SU-DHL-6 (cell line): ENCODE measurements around the gene URI1.

ENCODE experiments used
- H2AFZ ChIP-seq: fragments of 200-600 bp; sonication (generic); 2 replicates; pipeline ENCODE4 v1.6.1; 2014; ENCODE audit warnings: low read depth, mild to moderate bottlenecking, moderate library complexity, mixed read lengths, antibody characterized with exemption, low read length; ENCODE audit not compliant: severe bottlenecking
- H3F3A ChIP-seq: fragments of 200-600 bp; shearing (Covaris generic); 2 replicates; pipeline ENCODE4 v1.6.0; 2016; ENCODE audit warnings: antibody characterized with exemption, mild to moderate bottlenecking; ENCODE audit not compliant: insufficient read depth
- H3K27ac ChIP-seq: fragments of 200-600 bp; sonication (generic); 2 replicates; pipeline ENCODE4 v1.5.1; 2016; ENCODE audit warnings: low read depth, mild to moderate bottlenecking, low read length, moderate library complexity, mixed read lengths
- H3K27me3 ChIP-seq: fragments of 200-600 bp; sonication (generic), shearing (Covaris generic); 2 replicates; pipeline ENCODE4 v1.6.0; 2014; ENCODE audit warnings: mild to moderate bottlenecking, low read length
- H3K36me3 ChIP-seq: fragments of 200-600 bp; sonication (generic); 2 replicates; pipeline ENCODE4 v1.6.1; 2014; ENCODE audit warnings: mild to moderate bottlenecking, low read length, mixed read lengths
- H3K4me2 ChIP-seq: fragments of 300-600, 200-600 bp; shearing (Covaris generic), sonication (generic); 2 replicates; pipeline ENCODE4 v1.6.0; 2014; ENCODE audit warnings: low read length, low read depth, mild to moderate bottlenecking; ENCODE audit not compliant: poor library complexity, severe bottlenecking
- H3K4me3 ChIP-seq: fragments of 200-600 bp; sonication (generic); 2 replicates; pipeline ENCODE4 v1.5.1; 2014; ENCODE audit warnings: antibody characterized with exemption, low read length, mild to moderate bottlenecking, mixed read lengths; ENCODE audit not compliant: insufficient read depth, poor library complexity, severe bottlenecking
- H3K79me2 ChIP-seq: fragments of 200-600 bp; sonication (generic); 2 replicates; pipeline ENCODE4 v1.6.1; 2014; ENCODE audit warnings: mild to moderate bottlenecking, low read length, moderate library complexity; ENCODE audit not compliant: insufficient read depth
- H3K9ac ChIP-seq: fragments of 200-600 bp; sonication (generic); 2 replicates; pipeline ENCODE4 v1.7.0; 2014; ENCODE audit warnings: mild to moderate bottlenecking, low read length
- H3K9me2 ChIP-seq: fragments of 200-600 bp; sonication (generic); replicated peaks from 2 replicates; pipeline ENCODE4 v1.6.1; 2014; ENCODE audit warnings: low read length; ENCODE audit not compliant: insufficient read depth
- H3K9me3 ChIP-seq: fragments of 200-600 bp; sonication (generic); 2 replicates; pipeline ENCODE4 v1.6.1; 2014; ENCODE audit warnings: low read length, mixed read lengths; ENCODE audit not compliant: insufficient read depth
- H4K20me1 ChIP-seq: fragments of 200-600 bp; sonication (generic); 2 replicates; pipeline ENCODE4 v1.6.1; 2014; ENCODE audit warnings: low read depth, mild to moderate bottlenecking, antibody characterized with exemption, low read length, moderate library complexity, mixed read lengths
- EZH2phosphoT487 ChIP-seq: fragments of 200-600 bp; sonication (generic), shearing (Covaris generic); conservative IDR thresholded peaks from 2 replicates; pipeline ENCODE4 v1.6.1; 2018; ENCODE audit warnings: mild to moderate bottlenecking, antibody characterized with exemption, low read length, moderate library complexity, mixed read lengths
- TF ChIP-seq, protein P1 (sequence below): fragments of 200-600 bp; sonication (generic); IDR thresholded peaks from one replicate; pipeline ENCODE4 v1.5.1; 2017; ENCODE audit warnings: antibody characterized with exemption, mild to moderate bottlenecking, low read length, moderate library complexity; ENCODE audit not compliant: insufficient read depth, poor library complexity, severe bottlenecking

Gene URI1

DNA sequence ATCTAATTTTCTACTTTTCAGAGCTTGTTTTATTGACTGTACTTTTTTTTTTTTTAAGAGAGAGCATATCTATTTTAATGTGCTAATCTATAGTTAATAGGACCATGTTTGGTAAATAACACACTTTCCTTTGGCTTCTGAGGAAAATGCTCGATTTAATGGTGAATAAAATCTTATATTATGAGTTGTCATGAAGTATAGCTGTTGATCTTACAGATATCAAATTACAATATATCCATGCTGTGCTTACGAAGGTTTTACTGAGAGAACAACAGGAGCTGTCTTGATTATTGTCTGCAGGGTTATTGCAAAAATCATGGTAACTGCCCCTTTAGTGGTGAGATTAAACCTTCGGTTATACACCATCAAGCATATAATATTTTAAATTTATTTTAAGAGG lies 29.6 kb downstream of the URI1 start:
- H3K9ac ChIP-seq: no peak overlapping the region
- H2AFZ ChIP-seq: no peak overlapping the region
- no peaks in the 10 kb centered on the region for H3K9me3 ChIP-seq
- H3K79me2 ChIP-seq: peaks cover 98% of the 10 kb centered on the region
- TF ChIP-seq, protein P1, sequence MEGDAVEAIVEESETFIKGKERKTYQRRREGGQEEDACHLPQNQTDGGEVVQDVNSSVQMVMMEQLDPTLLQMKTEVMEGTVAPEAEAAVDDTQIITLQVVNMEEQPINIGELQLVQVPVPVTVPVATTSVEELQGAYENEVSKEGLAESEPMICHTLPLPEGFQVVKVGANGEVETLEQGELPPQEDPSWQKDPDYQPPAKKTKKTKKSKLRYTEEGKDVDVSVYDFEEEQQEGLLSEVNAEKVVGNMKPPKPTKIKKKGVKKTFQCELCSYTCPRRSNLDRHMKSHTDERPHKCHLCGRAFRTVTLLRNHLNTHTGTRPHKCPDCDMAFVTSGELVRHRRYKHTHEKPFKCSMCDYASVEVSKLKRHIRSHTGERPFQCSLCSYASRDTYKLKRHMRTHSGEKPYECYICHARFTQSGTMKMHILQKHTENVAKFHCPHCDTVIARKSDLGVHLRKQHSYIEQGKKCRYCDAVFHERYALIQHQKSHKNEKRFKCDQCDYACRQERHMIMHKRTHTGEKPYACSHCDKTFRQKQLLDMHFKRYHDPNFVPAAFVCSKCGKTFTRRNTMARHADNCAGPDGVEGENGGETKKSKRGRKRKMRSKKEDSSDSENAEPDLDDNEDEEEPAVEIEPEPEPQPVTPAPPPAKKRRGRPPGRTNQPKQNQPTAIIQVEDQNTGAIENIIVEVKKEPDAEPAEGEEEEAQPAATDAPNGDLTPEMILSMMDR: no peak
- no peak for TF ChIP-seq EZH2phosphoT487
- no peak overlapping the region for H3K4me2 ChIP-seq
- no peak overlapping the region for H3K4me3 ChIP-seq
- H3K27me3 ChIP-seq: no peaks in the 10 kb centered on the region
- H4K20me1 ChIP-seq: peaks cover 69% of the 10 kb centered on the region
- H3K27ac ChIP-seq: no peak overlapping the region
- no peaks in the 10 kb centered on the region for H3K36me3 ChIP-seq
- H3F3A ChIP-seq: 0 out of 2 replicates have a peak, but pooled peaks cover 5% of the 10 kb centered on the region
- H3K9me2 ChIP-seq: no peaks in the 10 kb centered on the region

DNA sequence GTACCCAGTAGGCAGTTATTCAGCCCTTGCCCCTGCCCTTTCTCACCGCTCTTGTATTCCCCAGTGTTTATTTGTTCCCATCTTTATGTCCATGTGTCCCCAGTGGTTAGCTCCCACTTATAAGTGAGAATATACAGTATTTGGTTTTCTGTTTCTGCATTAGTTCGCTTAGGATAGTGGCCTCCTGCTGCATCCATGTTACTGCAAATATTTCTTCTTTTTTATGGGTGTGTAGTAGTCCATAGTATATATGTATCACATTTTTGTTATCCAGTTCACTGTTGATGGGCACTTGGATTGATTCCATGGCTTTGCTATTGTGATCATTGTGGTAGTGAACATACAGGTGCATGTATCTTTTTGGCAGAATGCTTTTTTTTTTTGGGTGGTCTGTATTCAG lies 32.7 kb downstream of the URI1 start:
- H3K9me2 ChIP-seq: no peaks in the 10 kb centered on the region
- no peaks in the 10 kb centered on the region for H3K27me3 ChIP-seq
- H3K4me3 ChIP-seq: no peak overlapping the region
- H3K9ac ChIP-seq: no peak overlapping the region
- H2AFZ ChIP-seq: no peak overlapping the region
- peaks cover 75% of the 10 kb centered on the region for H4K20me1 ChIP-seq
- TF ChIP-seq EZH2phosphoT487: no peak
- TF ChIP-seq, protein P1: no peak
- H3K79me2 ChIP-seq: peaks cover 99% of the 10 kb centered on the region
- H3K27ac ChIP-seq: no peak overlapping the region
- no peaks in the 10 kb centered on the region for H3K9me3 ChIP-seq
- no peaks in the 10 kb centered on the region for H3K36me3 ChIP-seq
- no peak overlapping the region for H3K4me2 ChIP-seq
- H3F3A ChIP-seq: 0 out of 2 replicates have a peak, but pooled peaks cover 4% of the 10 kb centered on the region

GRCh38 chr19:29976151-29976943 lies 34.3 kb downstream of the URI1 start:
- H3K9me3 ChIP-seq: no peaks in the 10 kb centered on the region
- H3K36me3 ChIP-seq: no peaks in the 10 kb centered on the region
- H3K79me2 ChIP-seq: peaks cover 99% of the 10 kb centered on the region
- H3K4me2 ChIP-seq: no peak overlapping the region
- 0 out of 2 replicates have a peak, but pooled peaks cover 4% of the 10 kb centered on the region for H3F3A ChIP-seq
- TF ChIP-seq EZH2phosphoT487: no peak
- TF ChIP-seq, protein P1: no peak
- no peak overlapping the region for H3K9ac ChIP-seq
- H3K4me3 ChIP-seq: no peak overlapping the region
- H2AFZ ChIP-seq: no peak overlapping the region
- no peak overlapping the region for H3K27ac ChIP-seq
- peaks cover 64% of the 10 kb centered on the region for H4K20me1 ChIP-seq
- no peaks in the 10 kb centered on the region for H3K27me3 ChIP-seq
- H3K9me2 ChIP-seq: no peaks in the 10 kb centered on the region
